ENCODE data around the gene ZBTB49. TPM values are rescaled to one million over a fixed set of nuclear protein-coding genes. Genes with fewer than 3 reads are reported as not detected.

Gene ZBTB49
- total and polyA plus RNA-seq, 2 of the 13 experiments (the other 11 are each of a cell fraction or from before 2014, with no cell fraction given): 3.3 to 4.3 TPM

DNA sequence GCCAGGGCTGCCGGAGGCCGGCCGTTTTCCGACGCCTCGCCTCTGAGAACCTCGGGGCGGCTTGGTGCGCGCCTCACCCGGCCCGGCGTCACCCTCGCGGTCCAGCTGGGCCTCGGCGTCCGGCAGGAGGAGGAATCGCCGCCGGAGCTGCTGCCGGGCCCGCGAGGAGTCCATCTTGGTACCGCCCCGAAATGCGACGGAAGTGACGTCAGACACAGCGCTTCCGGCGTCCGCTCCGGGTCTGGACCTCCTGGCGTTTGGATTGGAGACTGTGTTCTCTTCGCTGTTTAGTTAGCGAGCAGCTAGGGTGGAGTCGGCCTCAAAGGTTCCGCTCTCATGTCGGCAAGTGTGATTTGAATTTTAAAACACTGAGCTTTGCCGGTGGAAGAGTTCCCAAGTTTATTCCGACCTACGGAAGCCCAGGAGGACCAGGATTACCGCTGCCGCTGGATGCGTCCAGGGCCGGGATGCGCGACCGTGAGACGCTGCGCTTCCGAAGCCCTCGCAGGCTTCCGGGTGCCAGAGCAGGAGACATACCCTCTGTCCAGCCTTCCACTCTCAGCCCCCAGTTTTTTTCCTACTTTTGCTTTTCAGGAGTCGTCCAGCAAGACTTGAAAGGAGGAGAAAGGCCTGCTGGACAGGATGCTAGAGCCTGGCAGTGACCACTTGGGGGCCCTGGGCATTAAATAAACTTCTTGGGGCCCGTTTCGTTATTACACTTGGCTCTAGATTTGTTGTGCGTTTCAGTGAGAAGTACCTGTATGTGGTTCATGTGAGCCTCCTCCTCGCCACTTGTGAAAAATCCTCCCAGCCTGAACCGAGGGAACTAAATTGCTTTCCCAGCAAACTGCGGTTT, 41.8 kb upstream of the ZBTB49 start, which contains the start of gene TMEM128 (continued):
- TF ChIP-seq ZNF619 (CRISPR knock-in tag; IDR thresholded peaks at IDR 0.05) (no peak), KDM3A (CRISPR knock-in tag; IDR thresholded peaks at IDR 0.05; ENCODE audit: low read depth) (no peak; the same call in 1 of the 2 replicates), ZNF296 (CRISPR knock-in tag; conservative IDR thresholded peaks at IDR 0.05) (no peak), RARG (CRISPR knock-in tag; IDR thresholded peaks at IDR 0.05; ENCODE audit: low read depth) (no peak), ZFP1 (CRISPR knock-in tag; IDR thresholded peaks at IDR 0.05) (no peak), ZNF724P (CRISPR knock-in tag; IDR thresholded peaks at IDR 0.05; ENCODE audit: borderline replicate concordance) (0 out of 2 replicates have a peak, but pooled peaks have one; percentile 28), FOXP4 (CRISPR knock-in tag; IDR thresholded peaks at IDR 0.05) (0 out of 2 replicates have a peak, but pooled peaks have one; percentile 32), AFF4 (CRISPR knock-in tag; IDR thresholded peaks at IDR 0.05) (no peak), EEA1 (CRISPR knock-in tag; IDR thresholded peaks at IDR 0.05; ENCODE audit: borderline replicate concordance) (peak; percentile 82; the same call in 1 of the 2 replicates)
- TF ChIP-seq, protein P1, sequence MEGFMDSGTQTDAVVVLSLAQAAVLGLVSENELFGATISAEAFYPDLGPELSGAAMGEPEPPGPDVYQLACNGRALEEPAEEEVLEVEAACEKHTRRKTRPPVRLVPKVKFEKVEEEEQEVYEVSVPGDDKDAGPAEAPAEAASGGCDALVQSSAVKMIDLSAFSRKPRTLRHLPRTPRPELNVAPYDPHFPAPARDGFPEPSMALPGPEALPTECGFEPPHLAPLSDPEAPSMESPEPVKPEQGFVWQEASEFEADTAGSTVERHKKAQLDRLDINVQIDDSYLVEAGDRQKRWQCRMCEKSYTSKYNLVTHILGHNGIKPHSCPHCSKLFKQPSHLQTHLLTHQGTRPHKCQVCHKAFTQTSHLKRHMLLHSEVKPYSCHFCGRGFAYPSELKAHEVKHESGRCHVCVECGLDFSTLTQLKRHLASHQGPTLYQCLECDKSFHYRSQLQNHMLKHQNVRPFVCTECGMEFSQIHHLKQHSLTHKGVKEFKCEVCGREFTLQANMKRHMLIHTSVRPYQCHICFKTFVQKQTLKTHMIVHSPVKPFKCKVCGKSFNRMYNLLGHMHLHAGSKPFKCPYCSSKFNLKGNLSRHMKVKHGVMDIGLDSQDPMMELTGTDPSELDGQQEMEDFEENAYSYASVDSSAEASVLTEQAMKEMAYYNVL (CRISPR knock-in tag; IDR thresholded peaks at IDR 0.05; ENCODE audit: borderline replicate concordance): peak; percentile 45; the same call in 1 of the 2 replicates
- TF ChIP-seq, protein P2, sequence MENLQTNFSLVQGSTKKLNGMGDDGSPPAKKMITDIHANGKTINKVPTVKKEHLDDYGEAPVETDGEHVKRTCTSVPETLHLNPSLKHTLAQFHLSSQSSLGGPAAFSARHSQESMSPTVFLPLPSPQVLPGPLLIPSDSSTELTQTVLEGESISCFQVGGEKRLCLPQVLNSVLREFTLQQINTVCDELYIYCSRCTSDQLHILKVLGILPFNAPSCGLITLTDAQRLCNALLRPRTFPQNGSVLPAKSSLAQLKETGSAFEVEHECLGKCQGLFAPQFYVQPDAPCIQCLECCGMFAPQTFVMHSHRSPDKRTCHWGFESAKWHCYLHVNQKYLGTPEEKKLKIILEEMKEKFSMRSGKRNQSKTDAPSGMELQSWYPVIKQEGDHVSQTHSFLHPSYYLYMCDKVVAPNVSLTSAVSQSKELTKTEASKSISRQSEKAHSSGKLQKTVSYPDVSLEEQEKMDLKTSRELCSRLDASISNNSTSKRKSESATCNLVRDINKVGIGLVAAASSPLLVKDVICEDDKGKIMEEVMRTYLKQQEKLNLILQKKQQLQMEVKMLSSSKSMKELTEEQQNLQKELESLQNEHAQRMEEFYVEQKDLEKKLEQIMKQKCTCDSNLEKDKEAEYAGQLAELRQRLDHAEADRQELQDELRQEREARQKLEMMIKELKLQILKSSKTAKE (CRISPR knock-in tag; IDR thresholded peaks at IDR 0.05; ENCODE audit: borderline replicate concordance): 0 out of 2 replicates have a peak, but pooled peaks have one; percentile 15
- TF ChIP-seq, protein P3, sequence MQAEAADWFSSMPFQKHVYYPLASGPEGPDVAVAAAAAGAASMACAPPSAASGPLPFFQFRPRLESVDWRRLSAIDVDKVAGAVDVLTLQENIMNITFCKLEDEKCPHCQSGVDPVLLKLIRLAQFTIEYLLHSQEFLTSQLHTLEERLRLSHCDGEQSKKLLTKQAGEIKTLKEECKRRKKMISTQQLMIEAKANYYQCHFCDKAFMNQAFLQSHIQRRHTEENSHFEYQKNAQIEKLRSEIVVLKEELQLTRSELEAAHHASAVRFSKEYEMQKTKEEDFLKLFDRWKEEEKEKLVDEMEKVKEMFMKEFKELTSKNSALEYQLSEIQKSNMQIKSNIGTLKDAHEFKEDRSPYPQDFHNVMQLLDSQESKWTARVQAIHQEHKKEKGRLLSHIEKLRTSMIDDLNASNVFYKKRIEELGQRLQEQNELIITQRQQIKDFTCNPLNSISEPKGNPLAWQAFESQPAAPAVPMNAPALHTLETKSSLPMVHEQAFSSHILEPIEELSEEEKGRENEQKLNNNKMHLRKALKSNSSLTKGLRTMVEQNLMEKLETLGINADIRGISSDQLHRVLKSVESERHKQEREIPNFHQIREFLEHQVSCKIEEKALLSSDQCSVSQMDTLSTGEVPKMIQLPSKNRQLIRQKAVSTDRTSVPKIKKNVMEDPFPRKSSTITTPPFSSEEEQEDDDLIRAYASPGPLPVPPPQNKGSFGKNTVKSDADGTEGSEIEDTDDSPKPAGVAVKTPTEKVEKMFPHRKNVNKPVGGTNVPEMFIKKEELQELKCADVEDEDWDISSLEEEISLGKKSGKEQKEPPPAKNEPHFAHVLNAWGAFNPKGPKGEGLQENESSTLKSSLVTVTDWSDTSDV (CRISPR knock-in tag; IDR thresholded peaks at IDR 0.05): no peak
